Measurements from ENCODE around the gene SLC29A3.

SLC29A3 gene

GRCh38 chr10:71290806-71291527, 28.1 kb upstream of the SLC29A3 start:
- TF ChIP-seq YY1 (IDR thresholded peaks at IDR 0.05; ENCODE audit: insufficient read depth, insufficient read length) (no peak), ZNF274 (IDR thresholded peaks at IDR 0.05; ENCODE audit: low read depth, low read length) (no peak)
- no peak overlapping the region for H3K9ac ChIP-seq (ENCODE audit: insufficient read length, low read depth)
- no peak for DNase-seq (ENCODE audit: low read depth, low spot score)
- peaks cover 85% of the 10 kb centered on the region for H3K36me3 ChIP-seq (ENCODE audit: insufficient read depth, insufficient read length, low read length)
- no peaks in the 10 kb centered on the region for H3K27me3 ChIP-seq (ENCODE audit: insufficient read depth, insufficient read length)
- no peaks in the 10 kb centered on the region for H3K9me3 ChIP-seq (ENCODE audit: insufficient read depth, low read length)
- H3K4me1 ChIP-seq (ENCODE audit: insufficient read depth, insufficient read length), result no peaks in the 10 kb centered on the region
- no peak overlapping the region for H3K4me3 ChIP-seq (ENCODE audit: insufficient read length, low read depth)

- TF ChIP-seq ZNF274 (IDR thresholded peaks at IDR 0.05; ENCODE audit: low read depth, low read length), result no peak
- no peak for TF ChIP-seq SUZ12 (IDR thresholded peaks at IDR 0.05; ENCODE audit: extremely low read depth, insufficient read depth, insufficient read length)
- TF ChIP-seq YY1 (IDR thresholded peaks at IDR 0.05; ENCODE audit: insufficient read depth, insufficient read length), result no peak
- no peak overlapping the region for H3K4me3 ChIP-seq (ENCODE audit: insufficient read length, low read depth)
- H3K9me3 ChIP-seq (ENCODE audit: insufficient read depth, low read length), result no peaks in the 10 kb centered on the region
- H3K36me3 ChIP-seq (ENCODE audit: insufficient read depth, insufficient read length, low read length), result peaks cover 87% of the 10 kb centered on the region
- no peaks in the 10 kb centered on the region for H3K27me3 ChIP-seq (ENCODE audit: insufficient read depth, insufficient read length)
- DNase-seq (ENCODE audit: low read depth, low spot score), result no peak
- H3K9ac ChIP-seq (ENCODE audit: insufficient read length, low read depth), result no peak overlapping the region
- no peaks in the 10 kb centered on the region for H3K4me1 ChIP-seq (ENCODE audit: insufficient read depth, insufficient read length)
Measured at GRCh38 chr10:71291528-71291900, 27.5 kb upstream of the SLC29A3 start.

GRCh38 chr10:71292624-71293445, 26.2 kb upstream of the SLC29A3 start:
- H3K9ac ChIP-seq (ENCODE audit: insufficient read length, low read depth), result no peak overlapping the region
- H3K9me3 ChIP-seq (ENCODE audit: insufficient read depth, low read length), result no peaks in the 10 kb centered on the region
- H3K36me3 ChIP-seq (ENCODE audit: insufficient read depth, insufficient read length, low read length), result peaks cover 85% of the 10 kb centered on the region
- no peaks in the 10 kb centered on the region for H3K27me3 ChIP-seq (ENCODE audit: insufficient read depth, insufficient read length)
- DNase-seq (ENCODE audit: low read depth, low spot score), result no peak
- TF ChIP-seq ZNF274 (IDR thresholded peaks at IDR 0.05; ENCODE audit: low read depth, low read length), result no peak
- no peak for TF ChIP-seq YY1 (IDR thresholded peaks at IDR 0.05; ENCODE audit: insufficient read depth, insufficient read length)
- no peak for TF ChIP-seq SUZ12 (IDR thresholded peaks at IDR 0.05; ENCODE audit: extremely low read depth, insufficient read depth, insufficient read length)
- H3K4me3 ChIP-seq (ENCODE audit: insufficient read length, low read depth), result no peak overlapping the region
- no peaks in the 10 kb centered on the region for H3K4me1 ChIP-seq (ENCODE audit: insufficient read depth, insufficient read length)

GRCh38 chr10:71293446-71294084, 25.5 kb upstream of the SLC29A3 start:
- Histone ChIP-seq H3K4me1 (ENCODE audit: insufficient read depth, insufficient read length) (no peaks in the 10 kb centered on the region), H3K9ac (ENCODE audit: insufficient read length, low read depth) (no peak overlapping the region), H3K36me3 (ENCODE audit: insufficient read depth, insufficient read length, low read length) (peaks cover 86% of the 10 kb centered on the region), H3K9me3 (ENCODE audit: insufficient read depth, low read length) (no peaks in the 10 kb centered on the region), H3K4me3 (ENCODE audit: insufficient read length, low read depth) (no peak overlapping the region), H3K27me3 (ENCODE audit: insufficient read depth, insufficient read length) (no peaks in the 10 kb centered on the region)
- TF ChIP-seq ZNF274 (IDR thresholded peaks at IDR 0.05; ENCODE audit: low read depth, low read length) (no peak), SUZ12 (IDR thresholded peaks at IDR 0.05; ENCODE audit: extremely low read depth, insufficient read depth, insufficient read length) (no peak), YY1 (IDR thresholded peaks at IDR 0.05; ENCODE audit: insufficient read depth, insufficient read length) (no peak)
- DNase-seq (ENCODE audit: low read depth, low spot score), result no peak

GRCh38 chr10:71294091-71294561, 24.9 kb upstream of the SLC29A3 start:
- Histone ChIP-seq H3K4me3 (ENCODE audit: insufficient read length, low read depth) (no peak overlapping the region), H3K9me3 (ENCODE audit: insufficient read depth, low read length) (no peaks in the 10 kb centered on the region), H3K9ac (ENCODE audit: insufficient read length, low read depth) (no peak overlapping the region), H3K27me3 (ENCODE audit: insufficient read depth, insufficient read length) (no peaks in the 10 kb centered on the region), H3K4me1 (ENCODE audit: insufficient read depth, insufficient read length) (no peaks in the 10 kb centered on the region), H3K36me3 (ENCODE audit: insufficient read depth, insufficient read length, low read length) (peaks cover 86% of the 10 kb centered on the region)
- DNase-seq (ENCODE audit: low read depth, low spot score), result no peak
- TF ChIP-seq YY1 (IDR thresholded peaks at IDR 0.05; ENCODE audit: insufficient read depth, insufficient read length) (no peak), ZNF274 (IDR thresholded peaks at IDR 0.05; ENCODE audit: low read depth, low read length) (no peak), SUZ12 (IDR thresholded peaks at IDR 0.05; ENCODE audit: extremely low read depth, insufficient read depth, insufficient read length) (no peak)

GRCh38 chr10:71294856-71295255, 24.2 kb upstream of the SLC29A3 start:
- peaks cover 85% of the 10 kb centered on the region for H3K36me3 ChIP-seq (ENCODE audit: insufficient read depth, insufficient read length, low read length)
- H3K4me1 ChIP-seq (ENCODE audit: insufficient read depth, insufficient read length), result no peaks in the 10 kb centered on the region
- no peak overlapping the region for H3K4me3 ChIP-seq (ENCODE audit: insufficient read length, low read depth)
- no peak for DNase-seq (ENCODE audit: low read depth, low spot score)
- TF ChIP-seq SUZ12 (IDR thresholded peaks at IDR 0.05; ENCODE audit: extremely low read depth, insufficient read depth, insufficient read length) (no peak), ZNF274 (IDR thresholded peaks at IDR 0.05; ENCODE audit: low read depth, low read length) (no peak), YY1 (IDR thresholded peaks at IDR 0.05; ENCODE audit: insufficient read depth, insufficient read length) (no peak)
- no peak overlapping the region for H3K9ac ChIP-seq (ENCODE audit: insufficient read length, low read depth)
- H3K27me3 ChIP-seq (ENCODE audit: insufficient read depth, insufficient read length), result no peaks in the 10 kb centered on the region
- H3K9me3 ChIP-seq (ENCODE audit: insufficient read depth, low read length), result no peaks in the 10 kb centered on the region

- H3K36me3 ChIP-seq (ENCODE audit: insufficient read depth, insufficient read length, low read length), result peaks cover 84% of the 10 kb centered on the region
- H3K4me3 ChIP-seq (ENCODE audit: insufficient read length, low read depth), result no peak overlapping the region
- no peak for TF ChIP-seq ZNF274 (IDR thresholded peaks at IDR 0.05; ENCODE audit: low read depth, low read length)
- TF ChIP-seq YY1 (IDR thresholded peaks at IDR 0.05; ENCODE audit: insufficient read depth, insufficient read length), result no peak
- no peak for TF ChIP-seq SUZ12 (IDR thresholded peaks at IDR 0.05; ENCODE audit: extremely low read depth, insufficient read depth, insufficient read length)
Measured at GRCh38 chr10:71295641-71296040, 23.4 kb upstream of the SLC29A3 start.

More at GRCh38 chr10:71295641-71296040, 23.4 kb upstream of the SLC29A3 start:
- no peaks in the 10 kb centered on the region for H3K9me3 ChIP-seq (ENCODE audit: insufficient read depth, low read length)
- H3K9ac ChIP-seq (ENCODE audit: insufficient read length, low read depth), result no peak overlapping the region
- no peaks in the 10 kb centered on the region for H3K27me3 ChIP-seq (ENCODE audit: insufficient read depth, insufficient read length)
- no peaks in the 10 kb centered on the region for H3K4me1 ChIP-seq (ENCODE audit: insufficient read depth, insufficient read length)
- DNase-seq (ENCODE audit: low read depth, low spot score), result no peak
